NCI-H1048 (cell line): ENCODE data around the gene CSPG4.
"Not testable (repeated sequence)": the region's sequence is repeated elsewhere in the genome, so short reads cannot be mapped to it uniquely, and the experiment has no call there.

ENCODE experiments used
- DNase-seq: peaks from one replicate; lab custom pipeline; 2025; lab: John Stamatoyannopoulos, UW

The CSPG4 gene, protein sequence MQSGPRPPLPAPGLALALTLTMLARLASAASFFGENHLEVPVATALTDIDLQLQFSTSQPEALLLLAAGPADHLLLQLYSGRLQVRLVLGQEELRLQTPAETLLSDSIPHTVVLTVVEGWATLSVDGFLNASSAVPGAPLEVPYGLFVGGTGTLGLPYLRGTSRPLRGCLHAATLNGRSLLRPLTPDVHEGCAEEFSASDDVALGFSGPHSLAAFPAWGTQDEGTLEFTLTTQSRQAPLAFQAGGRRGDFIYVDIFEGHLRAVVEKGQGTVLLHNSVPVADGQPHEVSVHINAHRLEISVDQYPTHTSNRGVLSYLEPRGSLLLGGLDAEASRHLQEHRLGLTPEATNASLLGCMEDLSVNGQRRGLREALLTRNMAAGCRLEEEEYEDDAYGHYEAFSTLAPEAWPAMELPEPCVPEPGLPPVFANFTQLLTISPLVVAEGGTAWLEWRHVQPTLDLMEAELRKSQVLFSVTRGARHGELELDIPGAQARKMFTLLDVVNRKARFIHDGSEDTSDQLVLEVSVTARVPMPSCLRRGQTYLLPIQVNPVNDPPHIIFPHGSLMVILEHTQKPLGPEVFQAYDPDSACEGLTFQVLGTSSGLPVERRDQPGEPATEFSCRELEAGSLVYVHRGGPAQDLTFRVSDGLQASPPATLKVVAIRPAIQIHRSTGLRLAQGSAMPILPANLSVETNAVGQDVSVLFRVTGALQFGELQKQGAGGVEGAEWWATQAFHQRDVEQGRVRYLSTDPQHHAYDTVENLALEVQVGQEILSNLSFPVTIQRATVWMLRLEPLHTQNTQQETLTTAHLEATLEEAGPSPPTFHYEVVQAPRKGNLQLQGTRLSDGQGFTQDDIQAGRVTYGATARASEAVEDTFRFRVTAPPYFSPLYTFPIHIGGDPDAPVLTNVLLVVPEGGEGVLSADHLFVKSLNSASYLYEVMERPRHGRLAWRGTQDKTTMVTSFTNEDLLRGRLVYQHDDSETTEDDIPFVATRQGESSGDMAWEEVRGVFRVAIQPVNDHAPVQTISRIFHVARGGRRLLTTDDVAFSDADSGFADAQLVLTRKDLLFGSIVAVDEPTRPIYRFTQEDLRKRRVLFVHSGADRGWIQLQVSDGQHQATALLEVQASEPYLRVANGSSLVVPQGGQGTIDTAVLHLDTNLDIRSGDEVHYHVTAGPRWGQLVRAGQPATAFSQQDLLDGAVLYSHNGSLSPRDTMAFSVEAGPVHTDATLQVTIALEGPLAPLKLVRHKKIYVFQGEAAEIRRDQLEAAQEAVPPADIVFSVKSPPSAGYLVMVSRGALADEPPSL (N-terminal part only)

DNA sequence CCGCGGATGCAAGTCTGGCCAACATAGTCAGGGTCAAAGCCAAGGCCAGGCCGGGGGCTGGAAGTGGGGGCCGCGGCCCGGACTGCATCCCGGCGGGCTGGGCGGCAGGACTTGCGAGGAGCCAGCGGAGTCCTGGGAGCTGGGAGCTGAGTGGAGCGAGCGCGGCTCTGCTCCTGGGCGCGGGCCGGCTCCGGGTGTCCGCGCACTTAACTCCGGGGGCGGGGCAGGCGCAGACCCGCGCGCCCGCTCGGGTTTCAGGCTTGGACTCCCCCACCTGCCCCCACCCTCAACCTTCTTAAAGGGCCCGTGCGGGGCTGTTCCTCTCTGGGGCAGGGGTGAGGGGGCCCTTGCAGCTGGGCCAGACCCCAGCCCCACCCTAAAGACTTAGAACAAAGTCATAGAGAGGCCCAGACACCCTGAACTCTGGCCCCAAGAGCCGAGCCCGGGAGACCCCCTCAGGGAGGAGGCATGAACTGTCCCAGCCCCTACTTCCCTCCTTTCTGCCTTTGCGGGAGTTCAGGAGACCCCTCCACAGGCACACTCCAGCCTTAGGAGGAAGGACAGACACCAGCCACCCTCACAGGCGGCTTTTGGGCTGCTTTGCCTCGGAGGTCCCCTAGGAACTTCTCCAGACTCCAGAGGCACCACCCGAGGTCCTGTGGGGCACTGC, at the start of gene CSPG4:
Gene CSPG4, minus strand, starts transcription at position 181 of the 670 bp plus-strand sequence. Its CDS starts 93 bp downstream, at position 88.
- no peak for DNase-seq

DNA sequence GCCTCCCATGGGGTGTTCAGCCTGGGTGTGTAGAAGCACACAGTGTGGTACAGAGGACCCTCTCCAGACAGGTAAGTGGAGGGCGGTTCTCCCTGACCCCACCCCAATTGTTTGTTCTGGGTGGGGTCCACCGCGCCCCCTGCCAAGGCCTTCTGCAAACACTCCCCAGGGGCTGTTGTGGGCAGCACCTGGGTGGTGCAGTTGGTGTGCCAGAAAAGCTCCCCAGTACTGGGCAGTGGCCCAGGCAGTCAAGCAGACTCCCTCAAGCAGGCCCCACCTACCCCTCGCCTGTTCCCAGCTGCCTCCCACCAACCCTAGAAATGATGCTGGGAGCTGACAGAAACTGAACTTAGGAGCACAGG, 49.7 kb upstream of the CSPG4 start:
- not testable (repeated sequence) for DNase-seq

DNA sequence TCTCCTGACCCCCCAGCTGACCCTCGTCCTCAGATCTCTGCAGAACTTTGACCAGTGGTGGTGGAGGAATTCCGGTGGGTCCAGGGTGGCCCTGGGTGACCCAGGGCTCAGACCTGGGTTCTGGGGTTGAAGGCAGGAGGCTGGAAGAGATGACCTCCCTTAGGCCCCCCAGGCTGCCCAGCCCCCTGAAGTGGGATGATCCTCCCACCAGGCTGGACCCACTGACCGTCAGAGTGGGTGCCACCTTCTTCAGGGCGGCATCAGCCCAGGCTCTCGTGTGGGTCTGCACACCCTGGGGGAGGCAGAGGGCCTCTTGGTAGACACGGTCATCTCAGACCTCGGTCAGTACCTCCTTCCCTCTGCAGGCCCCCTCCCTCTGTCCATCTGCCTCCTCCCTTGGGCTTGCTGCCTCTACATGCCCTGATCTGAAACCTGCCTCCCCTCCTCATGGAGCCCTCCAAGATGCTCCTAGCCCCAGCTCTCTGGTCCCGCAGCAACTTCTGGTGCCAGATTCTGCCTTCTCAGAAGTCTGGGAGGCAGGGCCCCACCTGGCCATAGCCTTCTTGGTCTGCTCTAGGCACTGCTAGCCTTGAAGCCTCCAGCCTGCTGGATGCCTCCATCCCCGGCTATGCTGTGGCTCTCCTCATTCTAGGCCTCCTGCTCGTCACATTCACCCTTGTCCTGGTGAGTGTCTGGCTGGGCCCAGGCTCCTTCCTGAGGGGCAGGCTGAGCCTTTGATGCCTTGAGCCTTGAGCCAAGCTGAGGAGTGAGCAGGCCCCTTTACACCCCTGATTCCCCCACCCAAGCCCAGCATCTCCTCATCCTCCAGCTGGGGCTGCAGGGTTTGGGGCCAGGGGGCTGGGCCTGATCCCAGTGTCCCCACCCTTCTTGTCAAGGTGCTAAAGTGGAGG, 49.1 kb upstream of the CSPG4 start:
- no peak for DNase-seq

DNA sequence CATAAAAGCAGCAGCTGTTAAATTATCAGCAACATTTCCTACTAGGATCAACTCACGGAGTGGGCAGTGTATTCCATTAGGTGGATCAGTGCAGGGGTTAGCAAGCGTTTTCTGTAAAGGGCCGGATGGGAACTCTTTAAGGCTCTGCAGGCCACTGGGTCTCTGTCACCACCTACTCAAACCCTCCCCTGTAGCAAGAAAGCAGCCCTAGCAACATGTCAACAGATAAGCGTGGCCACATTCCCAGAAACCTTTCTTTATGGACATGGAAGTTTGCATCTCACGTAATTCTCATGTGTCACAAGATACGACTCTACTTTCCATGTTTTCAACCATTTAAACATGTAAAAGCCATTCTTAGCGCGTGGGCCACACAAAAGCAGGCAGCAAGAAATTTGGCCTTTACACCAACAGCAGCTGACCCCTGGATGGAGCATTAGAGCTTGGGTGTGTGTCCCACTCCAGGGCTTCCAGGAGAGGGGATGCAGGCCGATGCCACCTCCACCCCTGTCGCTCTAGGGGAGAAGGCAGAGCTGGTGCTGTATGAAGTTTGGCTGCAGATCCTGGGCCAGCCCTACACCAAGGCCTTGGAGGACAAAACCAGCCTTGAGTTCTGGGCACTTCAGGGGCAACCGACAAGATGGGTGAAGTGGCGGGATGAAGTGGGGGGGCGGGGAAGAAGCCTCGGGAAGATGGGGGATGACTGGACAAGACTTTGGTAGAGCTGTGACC, 48.2 kb upstream of the CSPG4 start:
- no peak for DNase-seq

DNA sequence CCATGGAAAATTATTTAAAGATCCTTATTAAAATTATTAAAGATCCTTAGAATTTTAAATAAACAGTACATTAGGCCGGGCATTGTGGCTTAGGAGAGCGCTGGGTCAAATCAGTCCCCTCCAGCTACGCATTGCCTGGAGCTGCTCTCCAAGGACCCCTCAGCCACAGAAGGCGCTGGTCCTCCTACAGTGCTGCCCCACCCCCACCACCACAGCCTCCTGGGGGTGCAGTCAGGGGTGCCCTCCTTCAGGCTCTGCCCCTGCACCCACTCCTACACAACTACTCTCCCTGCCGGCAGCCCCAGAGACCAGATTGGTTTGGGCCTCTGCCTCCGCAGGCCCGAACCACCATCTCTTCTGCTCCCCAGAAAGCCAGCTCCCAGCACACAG, 47.5 kb upstream of the CSPG4 start:
- not testable (repeated sequence) for DNase-seq

DNA sequence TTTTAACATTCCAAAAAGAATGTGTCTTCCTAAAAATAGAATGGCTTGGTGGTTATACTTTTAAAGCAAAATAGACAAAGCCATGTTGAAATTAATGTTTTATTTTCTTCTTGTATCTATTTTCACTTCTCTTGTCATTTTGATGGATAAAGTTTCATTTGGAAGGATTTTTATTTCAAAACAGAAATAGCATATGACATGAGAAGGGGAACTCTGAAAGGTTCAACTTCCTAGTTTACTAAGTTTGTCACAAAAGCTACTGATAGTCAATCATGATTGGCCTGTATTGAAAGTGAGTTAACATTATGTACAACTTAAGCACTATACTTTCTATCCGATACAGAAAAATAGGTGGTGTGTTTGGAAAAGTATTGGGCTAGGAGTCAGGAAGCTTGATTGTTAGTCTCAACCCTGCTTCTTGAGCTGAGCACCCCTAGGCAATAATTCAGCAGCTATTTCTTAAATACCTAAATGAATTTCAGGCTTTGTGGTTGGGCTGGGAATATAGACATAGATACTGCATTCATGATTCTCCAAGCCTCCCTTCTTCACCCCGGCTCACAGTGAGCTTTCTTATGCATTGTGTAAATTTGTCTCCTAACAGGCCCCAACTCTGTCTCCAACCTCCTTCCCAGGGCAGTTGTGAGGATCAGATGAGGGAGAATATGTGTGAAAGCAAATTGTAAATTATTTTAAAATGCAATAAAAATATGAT, 46.9 kb upstream of the CSPG4 start:
- no peak for DNase-seq

DNA sequence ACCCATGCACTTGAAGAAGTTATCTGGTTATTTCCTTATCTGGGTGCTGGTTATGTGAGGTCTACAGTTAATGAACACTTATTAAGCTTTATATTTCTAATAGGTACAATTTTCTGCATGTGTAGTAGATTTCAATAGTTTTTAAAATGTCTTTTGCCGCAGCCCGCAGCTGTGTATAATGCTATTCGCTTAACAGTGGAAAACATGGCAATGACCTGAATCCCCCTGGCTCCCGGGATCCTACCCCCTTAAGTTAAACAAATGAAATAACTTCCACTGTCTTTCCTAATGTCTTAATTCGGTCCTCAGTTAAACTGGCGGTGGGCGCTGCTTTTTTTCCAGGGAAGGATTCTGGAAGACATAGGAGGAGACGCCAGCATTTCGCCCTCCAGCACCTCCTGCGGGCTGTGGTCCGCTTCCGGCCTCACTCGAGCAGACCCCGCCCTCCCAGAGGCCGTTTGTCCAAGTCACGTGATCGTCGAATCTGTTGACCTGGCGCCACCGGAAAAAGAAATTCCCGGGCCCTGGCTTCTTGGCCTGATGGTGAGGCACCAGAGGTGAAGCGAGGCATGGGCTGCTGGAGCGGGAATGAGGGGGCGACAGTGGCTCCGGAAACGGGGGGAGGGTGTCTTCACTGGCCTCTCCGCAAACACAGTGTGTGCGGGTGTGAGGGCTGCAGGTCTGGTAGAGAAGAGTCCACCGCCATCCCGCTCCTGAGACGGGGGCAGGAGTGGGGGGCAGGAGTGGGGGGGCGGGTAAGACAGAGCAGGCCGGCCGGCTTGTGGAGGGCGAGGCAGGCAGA, 45.6 kb upstream of the CSPG4 start:
- no peak for DNase-seq

DNA sequence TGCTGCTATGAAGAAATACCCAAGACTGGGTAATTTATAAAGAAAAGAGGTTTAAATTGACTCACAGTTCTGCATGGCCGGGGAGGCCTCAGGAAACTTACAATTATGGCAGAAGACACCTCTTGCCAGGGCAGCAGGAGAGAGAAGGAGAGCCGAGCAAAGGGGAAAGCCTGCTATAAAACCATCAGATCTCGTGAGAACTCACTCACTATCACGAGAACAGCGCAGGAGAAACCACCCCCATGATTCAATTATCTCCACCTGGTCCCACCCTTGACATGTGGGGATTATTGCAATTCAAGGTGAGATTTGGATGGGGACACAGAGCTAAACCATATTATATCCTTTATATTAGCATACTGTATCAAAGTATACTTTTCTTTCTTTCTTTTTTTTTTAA, 42.2 kb upstream of the CSPG4 start:
- not testable (repeated sequence) for DNase-seq

DNA sequence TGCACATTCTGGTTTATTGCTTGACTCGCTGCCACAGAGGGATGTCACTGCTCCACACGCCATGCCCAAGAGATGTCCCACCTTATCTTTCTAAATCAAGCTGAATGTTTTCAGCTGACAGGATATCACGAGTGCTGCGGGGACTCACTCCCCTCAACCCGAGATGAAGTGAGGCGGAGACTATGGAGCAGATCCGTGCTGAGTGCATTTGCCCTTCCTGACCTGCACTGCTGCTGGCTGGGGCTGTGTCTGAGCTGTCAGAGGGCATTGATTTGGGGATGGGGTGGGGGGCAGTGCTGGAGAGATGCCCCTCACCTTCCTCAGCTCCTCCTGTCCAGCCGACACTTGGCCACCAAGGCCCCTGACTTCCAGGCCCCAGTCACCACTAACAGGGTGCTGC, 40.5 kb upstream of the CSPG4 start:
- no peak for DNase-seq

DNA sequence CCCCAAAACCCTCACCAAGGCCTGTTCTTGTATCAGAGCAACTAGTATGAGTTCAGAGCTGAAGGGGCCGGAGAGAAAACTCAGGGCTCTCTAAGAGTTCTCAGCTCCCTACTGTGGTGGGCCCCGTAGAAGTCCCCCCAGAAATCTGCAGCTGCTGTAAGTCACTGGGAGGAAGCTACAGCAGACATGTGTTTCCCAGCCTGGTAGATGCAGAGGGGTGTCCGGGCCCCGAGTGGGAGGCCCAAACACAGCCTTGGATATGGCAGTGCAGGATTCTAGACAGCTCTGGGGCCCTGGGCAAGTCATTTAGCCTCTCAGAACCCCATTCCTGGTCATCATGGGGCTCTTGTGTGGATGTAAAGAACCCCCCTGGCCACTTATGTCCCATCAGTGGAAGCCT, 39.2 kb upstream of the CSPG4 start:
- DNase-seq, result no peak

DNA sequence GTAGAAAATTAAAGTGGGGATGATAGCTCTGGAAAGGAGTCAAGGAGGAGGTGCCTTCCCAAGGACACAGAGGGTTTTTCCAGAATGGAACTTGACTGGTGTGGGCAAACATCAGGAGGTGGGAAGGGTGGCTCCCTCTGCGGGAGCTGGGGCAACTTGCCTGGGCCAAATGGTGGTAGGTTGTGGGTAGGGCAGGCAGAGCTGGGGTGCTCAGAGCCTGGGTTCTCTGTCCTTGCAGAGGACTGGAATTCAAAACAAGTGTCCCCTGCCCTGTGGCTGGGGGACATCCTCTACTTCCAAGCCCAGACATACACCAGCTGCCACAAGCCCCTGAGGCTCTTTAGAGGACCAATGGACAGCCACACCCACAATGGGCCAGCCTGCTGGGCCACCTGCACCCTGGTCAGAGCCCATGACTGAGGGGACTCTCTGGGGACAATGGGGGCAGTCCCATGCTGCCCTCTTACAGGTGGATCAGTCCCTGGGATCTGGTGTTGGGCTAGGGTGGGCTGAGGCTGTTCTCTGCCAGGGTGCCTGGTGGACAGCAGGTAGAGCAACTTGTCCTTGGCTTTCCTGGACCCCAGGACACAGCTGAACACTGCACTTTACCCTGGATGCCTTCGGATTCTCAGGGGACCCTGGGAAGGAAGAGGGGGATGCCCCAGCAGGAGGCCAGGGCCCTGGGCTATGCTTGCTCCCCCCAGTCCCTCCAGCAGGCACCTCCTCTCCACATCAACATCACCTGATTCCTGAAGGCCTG, 38.6 kb upstream of the CSPG4 start:
- no peak for DNase-seq

DNA sequence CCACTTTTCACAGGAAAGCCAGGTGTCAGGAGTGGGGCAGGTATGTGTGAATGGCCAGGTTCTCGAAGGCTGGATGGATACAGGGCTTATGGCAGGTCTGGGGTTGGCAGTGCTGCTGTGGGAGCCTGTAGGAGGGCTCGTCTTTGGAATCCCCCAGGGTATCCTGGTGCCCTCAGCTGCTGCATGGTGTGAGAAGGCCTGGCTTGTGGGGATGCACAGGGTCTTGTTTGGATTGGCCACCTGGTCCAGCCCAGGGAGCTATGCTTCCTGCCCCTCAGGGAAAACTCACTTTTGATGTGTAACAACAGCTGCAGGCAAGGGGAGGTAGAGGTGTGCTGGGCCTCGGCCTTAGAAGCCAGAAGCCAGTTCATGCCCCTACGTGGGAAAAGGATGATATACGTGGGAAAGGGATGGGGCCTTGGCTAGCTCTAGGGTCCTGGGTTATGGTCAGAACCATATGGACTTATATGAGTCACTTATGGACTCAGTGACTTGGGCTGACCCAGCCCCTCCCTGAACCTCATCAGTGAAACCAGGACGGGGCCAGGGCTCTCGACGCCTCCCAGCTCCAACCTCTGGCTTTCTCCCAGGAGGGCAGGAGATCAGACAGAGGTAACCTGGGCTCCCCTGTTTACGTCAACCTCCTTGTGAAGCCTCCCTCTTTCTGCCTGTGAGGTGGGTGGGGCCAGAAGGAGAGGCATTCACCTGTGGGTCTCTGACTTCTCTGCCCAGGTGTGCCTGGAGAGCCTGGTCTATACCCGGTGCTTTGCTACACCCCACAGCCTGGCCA, 37.8 kb upstream of the CSPG4 start:
- DNase-seq, result no peak

DNA sequence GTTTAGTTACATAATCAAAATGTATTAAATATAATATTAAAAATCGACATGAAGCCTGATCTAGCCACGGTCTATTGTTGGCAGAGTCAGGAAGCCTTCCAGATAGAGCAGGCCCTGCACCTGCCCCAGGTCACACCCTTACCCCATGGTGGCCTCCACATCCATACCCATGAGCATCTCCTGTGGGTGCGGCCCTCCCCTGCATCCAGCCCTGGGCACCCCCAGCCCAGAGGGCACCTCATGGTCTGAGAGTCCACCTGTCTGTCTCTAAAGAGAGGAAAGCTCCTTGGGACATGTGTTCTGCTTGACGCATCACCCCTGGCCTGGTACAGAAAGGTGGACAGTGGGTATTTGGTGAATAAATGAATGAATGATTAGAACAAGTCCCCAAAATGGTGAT, 37.2 kb upstream of the CSPG4 start:
- no peak for DNase-seq

DNA sequence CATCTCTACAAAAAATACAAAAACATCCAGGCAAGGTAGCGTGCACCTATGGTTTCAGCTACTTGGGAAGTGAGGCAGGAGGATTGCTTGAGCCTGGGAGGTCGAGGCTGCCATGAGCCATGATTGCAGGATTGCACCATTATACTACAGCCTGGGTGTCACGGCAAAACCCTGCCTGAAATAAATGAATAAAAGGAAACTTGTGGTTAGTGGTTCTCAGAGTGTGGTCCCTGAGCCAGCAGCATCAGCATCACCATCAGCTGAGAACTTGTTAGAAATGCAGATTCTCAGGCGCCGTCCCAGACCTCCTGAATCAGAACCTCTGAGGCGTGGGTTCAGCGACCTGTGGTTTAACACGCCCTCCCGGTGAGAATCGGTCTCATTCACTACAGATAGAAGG, 36.2 kb upstream of the CSPG4 start:
- not testable (repeated sequence) for DNase-seq

DNA sequence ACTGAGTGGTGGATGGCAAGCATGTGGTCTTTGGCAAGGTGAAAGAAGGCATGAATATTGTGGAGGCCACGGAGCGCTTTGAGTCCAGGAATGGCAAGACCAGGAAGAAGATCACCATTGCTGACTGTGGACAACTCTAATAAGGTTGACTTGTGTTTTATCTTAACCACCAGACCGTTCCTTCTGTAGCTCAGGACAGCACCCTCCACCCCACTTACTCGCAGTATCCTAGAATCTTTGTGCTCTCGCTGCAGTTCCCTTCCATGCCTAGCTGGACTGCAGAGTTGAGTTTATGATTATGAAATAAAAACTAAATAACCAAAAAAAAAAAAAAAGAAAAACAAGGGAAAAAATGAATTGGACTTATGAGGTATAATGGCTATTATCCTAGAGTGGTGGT, 34.5 kb upstream of the CSPG4 start:
- DNase-seq, result not testable (repeated sequence)

DNA sequence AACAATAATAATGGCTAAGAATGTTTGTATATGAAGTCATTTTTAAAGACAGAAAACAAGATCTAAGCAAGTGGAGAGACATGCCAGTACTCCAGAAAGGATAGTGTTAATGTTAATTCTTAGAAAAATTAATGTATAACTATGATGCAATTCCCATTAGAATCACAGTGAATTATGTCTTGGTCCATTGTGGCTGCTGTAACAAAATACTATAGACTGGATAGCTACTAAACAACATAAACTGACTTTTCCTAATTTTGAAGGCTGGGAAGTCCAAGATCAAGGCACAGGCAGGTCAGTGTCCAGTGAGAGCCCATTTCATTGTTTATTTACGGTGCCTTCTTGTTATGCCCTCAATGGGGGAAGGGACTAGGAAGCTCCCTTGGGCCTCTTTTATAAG, 32.7 kb upstream of the CSPG4 start:
- DNase-seq, result no peak

DNA sequence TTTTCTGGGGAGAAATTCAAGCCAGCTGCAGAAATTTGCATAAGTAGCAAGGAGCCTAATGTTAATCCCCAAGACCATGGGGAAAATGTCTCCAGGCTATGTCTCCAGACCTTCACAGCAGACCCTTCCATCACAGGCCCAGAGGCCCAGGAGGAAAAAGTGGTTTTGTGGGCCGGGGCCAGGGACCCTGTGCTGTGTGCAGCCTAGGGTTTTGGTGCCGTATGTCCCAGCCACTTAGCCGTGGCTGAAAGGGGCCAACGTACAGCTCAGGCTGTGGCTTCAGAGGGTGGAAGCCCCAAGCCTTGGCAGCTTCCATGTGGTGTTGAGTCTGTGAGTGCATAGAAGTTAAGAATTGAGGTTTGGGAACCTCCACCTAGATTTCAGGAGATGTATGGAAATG, 29.7 kb upstream of the CSPG4 start:
- DNase-seq, result not testable (repeated sequence)
